ENCODE measurements around the gene SYT3. TPM values are rescaled to one million over a fixed set of nuclear protein-coding genes. Genes with fewer than 3 reads are reported as not detected.

SYT3 gene
- total and polyA plus RNA-seq, 2 of the 8 experiments (the other 6 are each of a cell fraction or from before 2014, with no cell fraction given): 6.7 to 17.3 TPM

- WGBS, 2 experiments (ENCODE audit: extremely low coverage in 1 of 2, insufficient coverage in 1 of 2, insufficient read length in 1 of 2, insufficient replicate concordance in 2 of 2, low coverage in 1 of 2, low lambda C conversion rate in 2 of 2, missing lambda C conversion rate in 1 of 2): 84% methylated on average over 24 of the region's 49 CpGs; no CpG with 5 or more reads in 1 of the 2 experiments
- H4K20me1 ChIP-seq (replicated peaks in 1 of 2; ENCODE audit: control insufficient read depth in 1 of 2, insufficient read depth in 2 of 2, low read length in 2 of 2): peaks cover 0 to 9% of the 10 kb centered on the region in 2 experiments
- no peak overlapping the region for H3K18ac ChIP-seq (ENCODE audit: extremely low read depth, low read length)
- H3K14ac ChIP-seq (ENCODE audit: insufficient read length): no peak overlapping the region
- H3K56ac ChIP-seq (replicated peaks; ENCODE audit: insufficient read length, low read depth, low read length): no peak overlapping the region
- no peak for DNase-seq (ENCODE audit: low read depth in 1 of 2, low spot score in 2 of 2)
- no peaks in the 10 kb centered on the region for H3K79me1 ChIP-seq (ENCODE audit: low read depth, low read length)
- no peaks in the 10 kb centered on the region; a peak in 1 of 8 replicates for H3K36me3 ChIP-seq (ENCODE audit: control insufficient read depth in 2 of 4, insufficient read depth in 4 of 4, low read length in 3 of 4)
- no peak overlapping the region for H2BK20ac ChIP-seq (ENCODE audit: low read length)
- no peak overlapping the region for H4K5ac ChIP-seq (ENCODE audit: insufficient read length, low read depth, low read length)
- 0 out of 4 replicates have a peak, but pooled peaks cover 0 to 5% of the 10 kb centered on the region in 2 experiments for H3K9me3 ChIP-seq (ENCODE audit: insufficient read depth in 2 of 2, low read depth in 1 of 2, low read length in 1 of 2)
- CTCF ChIA-PET (ENCODE audit: partially characterized antibody): no interaction called here
- no peak overlapping the region for H3K23ac ChIP-seq (ENCODE audit: insufficient read length)
- POLR2A ChIA-PET (ENCODE audit: partially characterized antibody): no interaction called here
- H3K79me2 ChIP-seq (ENCODE audit: control insufficient read depth in 1 of 2, insufficient read depth in 2 of 2, low read length in 2 of 2): no peaks in the 10 kb centered on the region
- no peak overlapping the region for H2BK5ac ChIP-seq (ENCODE audit: low read depth, low read length)
- no peak overlapping the region for H2BK12ac ChIP-seq (ENCODE audit: low read depth, low read length)
- H3K23me2 ChIP-seq (ENCODE audit: low read depth, low read length): peaks cover 14% of the 10 kb centered on the region
- H3K27me3 ChIP-seq (replicated peaks in 1 of 4; ENCODE audit: control insufficient read depth in 3 of 4, extremely low read depth in 1 of 4, insufficient read depth in 3 of 4, low read length in 3 of 4): peaks cover 5 to 11% (median 8%) of the 10 kb centered on the region in 4 experiments
- H4K91ac ChIP-seq (replicated peaks; ENCODE audit: insufficient read length, low read length): no peak overlapping the region
- peaks cover 3 to 13% (median 8%) of the 10 kb centered on the region in 4 experiments; a peak in 6 of 7 replicates for H3K4me1 ChIP-seq (replicated peaks in 1 of 4; ENCODE audit: control insufficient read depth in 3 of 4, insufficient read depth in 4 of 4, low read length in 3 of 4)
- no peak overlapping the region for H3K4ac ChIP-seq (replicated peaks; ENCODE audit: insufficient read length, low read depth, low read length)
- H3K27ac ChIP-seq (ENCODE audit: low read depth, low read length): no peak overlapping the region
- H2AFZ ChIP-seq (ENCODE audit: low read length): no peak overlapping the region
- no peak overlapping the region for H2AK5ac ChIP-seq (ENCODE audit: low read depth, low read length)
- peak overlapping the region; percentile 15; the same call in 1 of the 2 replicates for H4K8ac ChIP-seq (ENCODE audit: extremely low read depth, insufficient read depth, low read length)
- H2BK120ac ChIP-seq (replicated peaks; ENCODE audit: low read depth, low read length): no peak overlapping the region
- H2BK15ac ChIP-seq (ENCODE audit: low read length): no peak overlapping the region
- H3K4me2 ChIP-seq (ENCODE audit: insufficient read depth in 1 of 2, low read depth in 2 of 2, low read length in 2 of 2): no peak overlapping the region
- no peak for FAIRE-seq
- H3K4me3 ChIP-seq (ENCODE audit: extremely low read depth in 1 of 4, insufficient read depth in 2 of 4, low read depth in 3 of 4, low read length in 4 of 4): no peak overlapping the region
- H3K9ac ChIP-seq (replicated peaks in 1 of 4; ENCODE audit: extremely low read depth in 1 of 4, low read depth in 3 of 4, low read length in 3 of 4): no peak overlapping the region
- TF ChIP-seq NRF1 (IDR thresholded peaks at IDR 0.05; ENCODE audit: low read depth, low read length): no peak
- no peak for TF ChIP-seq HDAC6 (IDR thresholded peaks at IDR 0.05; ENCODE audit: low read depth, low read length)
- TF ChIP-seq MAFK (IDR thresholded peaks at IDR 0.05; ENCODE audit: low read depth, low read length): no peak
- no peak for TF ChIP-seq GABPA (IDR thresholded peaks at IDR 0.05; ENCODE audit: borderline replicate concordance, insufficient read depth, low read length)
- TF ChIP-seq CHD2 (IDR thresholded peaks at IDR 0.05; ENCODE audit: low read length): no peak
- no peak for TF ChIP-seq EGR1 (IDR thresholded peaks at IDR 0.05; ENCODE audit: borderline replicate concordance, low read depth, low read length)
- TF ChIP-seq NANOG (IDR thresholded peaks at IDR 0.05; ENCODE audit: insufficient read depth, low read depth, low read length, poor library complexity, severe bottlenecking): no peak
- TF ChIP-seq ATF3 (IDR thresholded peaks at IDR 0.05; ENCODE audit: insufficient read depth, low read depth, low read length): no peak
- TF ChIP-seq TBP (IDR thresholded peaks at IDR 0.05; ENCODE audit: low read depth, low read length): no peak
- no peak for TF ChIP-seq ATF2 (IDR thresholded peaks at IDR 0.05; ENCODE audit: low read length)
Measured at GRCh38 chr19:50661766-50662650, 22.3 kb upstream of the SYT3 start.

Measured in H1 (cell line).